Ectodermal cell (in vitro differentiated cells): ENCODE data around the gene SGMS1.
"Not testable (repeated sequence)": the region's sequence is repeated elsewhere in the genome, so short reads cannot be mapped to it uniquely, and the experiment has no call there.

Source experiments
- H3K27ac ChIP-seq: 2 replicates; pipeline ENCODE4 v1.7.0; 2013; ENCODE audit warnings: mild to moderate bottlenecking, low read depth, low read length; ENCODE audit not compliant: insufficient read depth, poor library complexity, severe bottlenecking
- H3K27me3 ChIP-seq: 2 replicates; pipeline ENCODE4 v1.7.0; 2013; ENCODE audit warnings: mild to moderate bottlenecking, low read length; ENCODE audit not compliant: insufficient read depth, control insufficient read depth, poor library complexity, severe bottlenecking
- H3K36me3 ChIP-seq: one replicate; pipeline ENCODE4 v1.7.0; 2013; ENCODE audit warnings: low read length; ENCODE audit not compliant: control insufficient read depth, insufficient read depth
- H3K4me1 ChIP-seq: one replicate; pipeline ENCODE4 v1.7.0; 2013; ENCODE audit warnings: low read length; ENCODE audit not compliant: control insufficient read depth, insufficient read depth
- H3K4me3 ChIP-seq: 2 replicates; pipeline ENCODE4 v1.7.0; 2013; ENCODE audit warnings: low read depth, low read length, control low read depth; ENCODE audit not compliant: insufficient read depth
- H3K9me3 ChIP-seq: 2 replicates; pipeline ENCODE4 v1.7.0; 2013; ENCODE audit warnings: mild to moderate bottlenecking, low read length, moderate library complexity; ENCODE audit not compliant: control insufficient read depth
- WGBS, 2 experiments: methylation state at CpG; one replicate each; pipeline ENCODE4 v1.1.7; 2013; ENCODE audit warnings: missing lambda C conversion rate in 2 of 2; 5-methylcytosine and 5-hydroxymethylcytosine counted together

The SGMS1 gene

GRCh38 chr10:50658165-50658564 is 34.4 kb upstream of the SGMS1 start:
- Histone ChIP-seq H3K4me3 (no peak overlapping the region), H3K9me3 (no peaks in the 10 kb centered on the region), H3K36me3 (no peaks in the 10 kb centered on the region), H3K27me3 (no peaks in the 10 kb centered on the region), H3K27ac (no peak overlapping the region), H3K4me1 (no peaks in the 10 kb centered on the region)
- WGBS, 2 experiments = 95 to 96% methylated on average over 5 of the region's 5 CpGs

- WGBS, 2 experiments = 90 to 94% methylated on average over 3 of the region's 3 CpGs
- no peaks in the 10 kb centered on the region for H3K36me3 ChIP-seq
- H3K4me3 ChIP-seq = no peak overlapping the region
- no peaks in the 10 kb centered on the region for H3K4me1 ChIP-seq
- no peaks in the 10 kb centered on the region for H3K27me3 ChIP-seq
- no peak overlapping the region for H3K27ac ChIP-seq
- no peaks in the 10 kb centered on the region for H3K9me3 ChIP-seq
Observed at GRCh38 chr10:50653758-50654157, 30.0 kb upstream of the SGMS1 start.

GRCh38 chr10:50653142-50653541 is 29.4 kb upstream of the SGMS1 start:
- WGBS, 2 experiments = 60 to 67% methylated on average over 3 of the region's 3 CpGs
- no peaks in the 10 kb centered on the region for H3K36me3 ChIP-seq
- no peak overlapping the region for H3K27ac ChIP-seq
- no peak overlapping the region for H3K4me3 ChIP-seq
- H3K4me1 ChIP-seq = no peaks in the 10 kb centered on the region
- H3K9me3 ChIP-seq = no peaks in the 10 kb centered on the region
- H3K27me3 ChIP-seq = no peaks in the 10 kb centered on the region

- H3K27ac ChIP-seq = no peak overlapping the region
- H3K4me3 ChIP-seq = no peak overlapping the region
- no peaks in the 10 kb centered on the region for H3K36me3 ChIP-seq
- 83 to 92% methylated on average over 2 of the region's 2 CpGs for WGBS, 2 experiments
- H3K27me3 ChIP-seq = no peaks in the 10 kb centered on the region
- no peaks in the 10 kb centered on the region for H3K4me1 ChIP-seq
- H3K9me3 ChIP-seq = no peaks in the 10 kb centered on the region
Observed at GRCh38 chr10:50651808-50652207, 28.1 kb upstream of the SGMS1 start.

- 93 to 96% methylated on average over 3 of the region's 3 CpGs for WGBS, 2 experiments
- H3K27ac ChIP-seq = no peak overlapping the region
Observed at GRCh38 chr10:50650481-50650880, 26.7 kb upstream of the SGMS1 start.

GRCh38 chr10:50648935-50649227 is 25.1 kb upstream of the SGMS1 start:
- Histone ChIP-seq H3K9me3 (no peaks in the 10 kb centered on the region), H3K27me3 (no peaks in the 10 kb centered on the region), H3K27ac (no peak overlapping the region), H3K4me1 (no peaks in the 10 kb centered on the region), H3K4me3 (no peak overlapping the region), H3K36me3 (no peaks in the 10 kb centered on the region)
- WGBS, 2 experiments = 85 to 90% methylated on average over 1 of the region's 1 CpG

More at GRCh38 chr10:50650481-50650880, 26.7 kb upstream of the SGMS1 start:
- no peaks in the 10 kb centered on the region for H3K36me3 ChIP-seq
- no peaks in the 10 kb centered on the region for H3K4me1 ChIP-seq
- no peaks in the 10 kb centered on the region for H3K27me3 ChIP-seq
- H3K4me3 ChIP-seq = no peak overlapping the region
- no peaks in the 10 kb centered on the region for H3K9me3 ChIP-seq

- Histone ChIP-seq H3K4me3 (no peak overlapping the region), H3K9me3 (no peaks in the 10 kb centered on the region), H3K27me3 (no peaks in the 10 kb centered on the region), H3K27ac (no peak overlapping the region), H3K4me1 (no peaks in the 10 kb centered on the region), H3K36me3 (no peaks in the 10 kb centered on the region)
- 88 to 91% methylated on average over 6 to 7 of the region's 7 CpGs for WGBS, 2 experiments
Observed at GRCh38 chr10:50648089-50648934, 24.6 kb upstream of the SGMS1 start.

- not testable (repeated sequence) for H3K36me3 ChIP-seq, H3K4me1 ChIP-seq, H3K4me3 ChIP-seq, H3K9me3 ChIP-seq, H3K27ac ChIP-seq, H3K27me3 ChIP-seq
- WGBS, 2 experiments = 92 to 100% methylated on average over 1 of the region's 1 CpG
Observed at GRCh38 chr10:50647350-50647749, 23.6 kb upstream of the SGMS1 start.

- H3K27me3 ChIP-seq = no peaks in the 10 kb centered on the region
- H3K4me1 ChIP-seq = no peaks in the 10 kb centered on the region
- no peaks in the 10 kb centered on the region for H3K9me3 ChIP-seq
- no peaks in the 10 kb centered on the region for H3K36me3 ChIP-seq
- H3K27ac ChIP-seq = no peak overlapping the region
- no peak overlapping the region for H3K4me3 ChIP-seq
Observed at GRCh38 chr10:50645236-50645635, 21.5 kb upstream of the SGMS1 start.

GRCh38 chr10:50641626-50642025 is 17.9 kb upstream of the SGMS1 start:
- 84 to 89% methylated on average over 2 of the region's 2 CpGs for WGBS, 2 experiments
- no peaks in the 10 kb centered on the region for H3K9me3 ChIP-seq
- no peaks in the 10 kb centered on the region for H3K36me3 ChIP-seq
- H3K27ac ChIP-seq = no peak overlapping the region
- no peaks in the 10 kb centered on the region for H3K4me1 ChIP-seq
- no peaks in the 10 kb centered on the region for H3K27me3 ChIP-seq
- H3K4me3 ChIP-seq = no peak overlapping the region

- Histone ChIP-seq H3K4me3 (no peak overlapping the region), H3K27ac (no peak overlapping the region), H3K36me3 (no peaks in the 10 kb centered on the region), H3K4me1 (no peaks in the 10 kb centered on the region), H3K27me3 (no peaks in the 10 kb centered on the region), H3K9me3 (no peaks in the 10 kb centered on the region)
- 84% methylated on average over 1 of the region's 1 CpG; no CpG with 5 or more reads in 1 of the 2 experiments for whole genome bisulfite sequencing, 2 experiments
Observed at GRCh38 chr10:50640238-50640637, 16.5 kb upstream of the SGMS1 start.
